IMR-90 (cell line): ENCODE data around the gene HSPA12A. TPM values are rescaled to one million over a fixed set of nuclear protein-coding genes. Genes with fewer than 3 reads are reported as not detected.

Source experiments
- ATAC-seq: fragments of 200-7000 bp; cut with Tn5 transposase; 2 replicates; pipeline ENCODE4 v1.9.1; 2020; ENCODE audit warnings: low read depth, mild to moderate bottlenecking, moderate library complexity
- BruUV-seq: library from RNA; stranded (reverse); fragments of 400-500 nt; replicated peaks from 2 replicates; lab custom pipeline; 2021; lab: Mats Ljungman, UMichigan
- CTCF ChIA-PET: fragments of 300-600 bp; formaldehyde crosslinking; extraction: SDS; loops from one replicate; lab custom pipeline; 2021; ENCODE audit warnings: antibody characterized with exemption; lab: Yijun Ruan, JAX
- POLR2A ChIA-PET: fragments of 300-600 bp; sonication (Branson Sonifier 250); formaldehyde crosslinking; loops from one replicate; lab custom pipeline; 2022; ENCODE audit warnings: antibody characterized with exemption; ENCODE audit not compliant: unreplicated experiment; lab: Charles Lee
- DNase-seq: peaks from one replicate; pipeline ENCODE4 v3.0.0; 2013
- H2AFZ ChIP-seq: replicated peaks from 2 replicates; pipeline ENCODE3; 2013; ENCODE audit warnings: low read length, mild to moderate bottlenecking; ENCODE audit not compliant: poor library complexity
- H2AK5ac ChIP-seq: 2 replicates; pipeline ENCODE4 v1.6.1; 2013; ENCODE audit warnings: low read depth, low read length, inconsistent platforms
- H2AK9ac ChIP-seq: replicated peaks from 2 replicates; pipeline ENCODE3; 2013; ENCODE audit warnings: mild to moderate bottlenecking, low read depth, low read length, moderate library complexity; ENCODE audit not compliant: poor library complexity
- H2BK120ac ChIP-seq: 2 replicates; pipeline ENCODE4 v1.6.1; 2013; ENCODE audit warnings: low read depth, low read length, inconsistent platforms
- H2BK15ac ChIP-seq: 3 replicates; pipeline ENCODE4 v1.6.1; 2013; ENCODE audit warnings: low read depth, low read length, inconsistent platforms
- H2BK20ac ChIP-seq: 2 replicates; pipeline ENCODE4 v1.6.1; 2013; ENCODE audit warnings: low read depth, mild to moderate bottlenecking, inconsistent platforms, low read length, moderate library complexity
- H2BK5ac ChIP-seq: 2 replicates; pipeline ENCODE4 v1.6.1; 2013; ENCODE audit warnings: mild to moderate bottlenecking, low read depth, low read length, inconsistent platforms; ENCODE audit not compliant: poor library complexity, severe bottlenecking
- H3K14ac ChIP-seq: replicated peaks from 2 replicates; pipeline ENCODE4 v1.6.1; 2013; ENCODE audit warnings: low read depth, low read length, inconsistent platforms
- H3K18ac ChIP-seq: 2 replicates; pipeline ENCODE4 v1.6.1; 2013; ENCODE audit warnings: low read depth, low read length, control low read depth
- H3K23ac ChIP-seq: 2 replicates; pipeline ENCODE4 v1.6.1; 2013; ENCODE audit warnings: low read depth, low read length, inconsistent platforms
- H3K27ac ChIP-seq: 2 replicates; pipeline ENCODE4 v1.5.1; 2013; ENCODE audit warnings: mild to moderate bottlenecking, control low read depth, low read length; ENCODE audit not compliant: insufficient read depth
- H3K27me3 ChIP-seq: 2 replicates; pipeline ENCODE4 v1.6.1; 2013; ENCODE audit warnings: low read length; ENCODE audit not compliant: control insufficient read depth, insufficient read depth
- H3K36me3 ChIP-seq: 2 replicates; pipeline ENCODE4 v1.6.1; 2013; ENCODE audit warnings: low read length, mixed read lengths; ENCODE audit not compliant: control insufficient read depth, insufficient read depth
- H3K4ac ChIP-seq: 2 replicates; pipeline ENCODE4 v1.6.1; 2013; ENCODE audit warnings: low read depth, low read length, inconsistent platforms
- H3K4me1 ChIP-seq: 2 replicates; pipeline ENCODE4 v1.6.1; 2013; ENCODE audit warnings: low read length, mixed read lengths; ENCODE audit not compliant: control insufficient read depth, insufficient read depth
- H3K4me2 ChIP-seq: 2 replicates; pipeline ENCODE4 v1.6.1; 2013; ENCODE audit warnings: low read depth, mild to moderate bottlenecking, control low read depth, low read length, moderate library complexity
- H3K4me3 ChIP-seq: 2 replicates; pipeline ENCODE4 v1.5.1; 2013; ENCODE audit warnings: low read depth, mild to moderate bottlenecking, control low read depth, low read length, moderate library complexity; ENCODE audit not compliant: insufficient read depth
- H3K56ac ChIP-seq: 2 replicates; pipeline ENCODE4 v1.6.1; 2013; ENCODE audit warnings: low read length, inconsistent platforms; ENCODE audit not compliant: insufficient read depth; ENCODE audit errors: extremely low read depth
- H3K79me1 ChIP-seq, 2 experiments: 2 replicates each; pipeline ENCODE4 v1.6.1; 2013; ENCODE audit warnings: low read length in 2 of 2, inconsistent platforms in 1 of 2, low read depth in 1 of 2
- H3K9ac ChIP-seq: 2 replicates; pipeline ENCODE4 v1.6.1; 2013; ENCODE audit warnings: low read depth, low read length, control low read depth
- H3K9me1 ChIP-seq: 2 replicates; pipeline ENCODE4 v1.6.1; 2013; ENCODE audit warnings: low read length, inconsistent platforms; ENCODE audit not compliant: insufficient read depth
- H3K9me3 ChIP-seq: 2 replicates; pipeline ENCODE4 v1.6.1; 2013; ENCODE audit warnings: low read length; ENCODE audit not compliant: control insufficient read depth, insufficient read depth
- H4K20me1 ChIP-seq: 2 replicates; pipeline ENCODE4 v1.6.1; 2013; ENCODE audit warnings: low read length, inconsistent platforms; ENCODE audit not compliant: insufficient read depth
- H4K5ac ChIP-seq: 2 replicates; pipeline ENCODE4 v1.6.1; 2013; ENCODE audit warnings: mild to moderate bottlenecking, low read depth, low read length, control low read depth
- H4K8ac ChIP-seq, 2 experiments: 2 replicates each; pipeline ENCODE4 v1.6.1; 2013; ENCODE audit warnings: low read depth in 2 of 2, low read length in 2 of 2, control low read depth in 1 of 2, inconsistent platforms in 1 of 2
- H4K91ac ChIP-seq: 2 replicates; pipeline ENCODE4 v1.6.1; 2013; ENCODE audit warnings: low read depth, low read length, inconsistent platforms; ENCODE audit not compliant: insufficient read depth
- BHLHE40 ChIP-seq: fragments of 150-350 bp; IDR thresholded peaks from 2 replicates; pipeline ENCODE4 v1.6.1; 2016; ENCODE audit warnings: mild to moderate bottlenecking, low read depth, low read length
- CEBPB ChIP-seq: IDR thresholded peaks from 2 replicates; pipeline ENCODE4 v1.6.1; 2012; ENCODE audit warnings: low read depth, low read length, improper control_type of control experiment
- CHD1 ChIP-seq: IDR thresholded peaks from 2 replicates; pipeline ENCODE4 v1.6.1; 2012; ENCODE audit warnings: low read depth, low read length, improper control_type of control experiment
- FOS ChIP-seq: fragments of 150-350 bp; IDR thresholded peaks from 2 replicates; pipeline ENCODE4 v1.6.1; 2016; ENCODE audit warnings: low read depth, low read length
- MAFK ChIP-seq: IDR thresholded peaks from 2 replicates; pipeline ENCODE4 v1.6.1; 2012; ENCODE audit warnings: low read depth, low read length, improper control_type of control experiment
- MAZ ChIP-seq: IDR thresholded peaks from 2 replicates; pipeline ENCODE4 v1.6.1; 2012; ENCODE audit warnings: low read depth, mild to moderate bottlenecking, low read length, improper control_type of control experiment, moderate library complexity, borderline replicate concordance
- MXI1 ChIP-seq: IDR thresholded peaks from 2 replicates; pipeline ENCODE4 v1.6.1; 2012; ENCODE audit warnings: low read depth, mild to moderate bottlenecking, low read length, moderate library complexity, borderline replicate concordance
- NFE2L2 ChIP-seq: fragments of 150-350 bp; IDR thresholded peaks from 2 replicates; pipeline ENCODE4 v1.6.1; 2016; ENCODE audit warnings: low read depth, mild to moderate bottlenecking, low read length
- POLR2A ChIP-seq: IDR thresholded peaks from 2 replicates; pipeline ENCODE4 v1.6.1; 2012; ENCODE audit warnings: mild to moderate bottlenecking, low read depth, low read length
- RAD21 ChIP-seq: IDR thresholded peaks from 2 replicates; pipeline ENCODE4 v1.6.1; 2012; ENCODE audit warnings: low read length, improper control_type of control experiment
- RCOR1 ChIP-seq: IDR thresholded peaks from 2 replicates; pipeline ENCODE4 v1.6.1; 2012; ENCODE audit warnings: mild to moderate bottlenecking, low read length, improper control_type of control experiment; ENCODE audit not compliant: insufficient replicate concordance
- RFX5 ChIP-seq: IDR thresholded peaks from 2 replicates; pipeline ENCODE4 v1.8.0; 2012; ENCODE audit warnings: low read depth, mild to moderate bottlenecking, low read length, moderate library complexity
- SMC3 ChIP-seq: fragments of 150-350 bp; IDR thresholded peaks from 2 replicates; pipeline ENCODE4 v1.6.1; 2016; ENCODE audit warnings: low read depth, mild to moderate bottlenecking, antibody characterized with exemption, low read length, moderate library complexity
- WGBS, 2 experiments: methylation state at CpG; one replicate each; pipeline versions ENCODE4 v1.1.5 to v1.1.7; 2013; ENCODE audit warnings: missing lambda C conversion rate in 2 of 2; ENCODE audit not compliant: insufficient read length in 1 of 2; ENCODE audit errors: extremely low coverage in 2 of 2; 5-methylcytosine and 5-hydroxymethylcytosine counted together
- dilution Hi-C: fragments of 300-500 bp; cut with HindIII; formaldehyde crosslinking; loops from one replicate; pipeline ENCODE4 v1.14.3; 2018; ENCODE audit warnings: low sequenced_read_pairs; ENCODE audit not compliant: unreplicated experiment
- in situ Hi-C: fragments of 300-500 bp; cut with MboI; formaldehyde crosslinking; loops from 3 replicates; pipeline ENCODE4 v1.14.3; 2019; ENCODE audit warnings: low sequenced_read_pairs, inconsistent platforms, mixed read lengths
- intact Hi-C: fragments of 100-400 bp; cut with micrococcal nuclease; formaldehyde crosslinking; loops from 2 replicates; pipeline ENCODE4 v1.10.0; 2022
- polyA plus RNA-seq, 3 experiments: library from polyadenylated mRNA; depleted of rRNA; stranded (reverse); fragments of >200 nt; gene quantifications; 2 replicates each; pipeline ENCODE4 v1.2.3, GENCODE V29; 2012; ENCODE audit warnings: low replicate concordance in 1 of 3
- total RNA-seq: library from RNA; depleted of rRNA; stranded (reverse); fragments of >200 nt; gene quantifications from 2 replicates; pipeline ENCODE4 v1.2.3, GENCODE V29; 2012
- TF ChIP-seq, protein P1 (sequence below): conservative IDR thresholded peaks from 2 replicates; pipeline ENCODE4 v1.5.1; 2012; ENCODE audit warnings: mild to moderate bottlenecking, low read depth, low read length, improper control_type of control experiment
- TF ChIP-seq, protein P2 (sequence below): fragments of 150-350 bp; IDR thresholded peaks from 2 replicates; pipeline ENCODE4 v1.6.1; 2016; ENCODE audit warnings: low read depth, mild to moderate bottlenecking, low read length, moderate library complexity, borderline replicate concordance
- TF ChIP-seq, protein P3 (sequence below): fragments of 150-350 bp; IDR thresholded peaks from 2 replicates; pipeline ENCODE4 v1.6.1; 2017; ENCODE audit warnings: mild to moderate bottlenecking, antibody characterized with exemption, low read length, low read depth

The HSPA12A gene
- total and polyA plus RNA-seq, 2 of the 4 experiments (the other 2 are of a cell fraction): 16.1 to 16.7 TPM

DNA sequence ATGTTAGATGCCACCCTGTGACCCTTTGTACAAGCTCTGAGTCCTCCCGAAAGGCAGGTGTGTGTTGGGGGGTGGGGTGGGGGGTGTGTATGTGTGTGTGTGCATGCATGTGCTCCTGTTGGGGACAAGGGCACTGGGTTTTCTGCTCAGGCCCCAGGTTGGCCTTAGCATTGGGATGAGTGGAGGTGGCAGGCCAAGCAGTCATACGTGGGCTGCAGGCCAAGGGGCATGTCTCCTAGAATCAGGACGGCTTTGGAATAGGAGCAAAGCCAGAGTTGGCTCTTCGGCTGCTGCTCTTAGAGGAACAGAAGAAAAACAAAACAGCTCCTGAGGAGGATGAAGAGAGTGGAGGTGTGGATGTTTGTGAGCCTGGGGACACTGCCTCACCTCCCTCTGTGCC lies 26.0 kb downstream of the HSPA12A start:
- no peak for TF ChIP-seq RAD21
- no peak for TF ChIP-seq MXI1
- TF ChIP-seq SMC3: no peak
- no peak for TF ChIP-seq RCOR1
- TF ChIP-seq, protein P1, sequence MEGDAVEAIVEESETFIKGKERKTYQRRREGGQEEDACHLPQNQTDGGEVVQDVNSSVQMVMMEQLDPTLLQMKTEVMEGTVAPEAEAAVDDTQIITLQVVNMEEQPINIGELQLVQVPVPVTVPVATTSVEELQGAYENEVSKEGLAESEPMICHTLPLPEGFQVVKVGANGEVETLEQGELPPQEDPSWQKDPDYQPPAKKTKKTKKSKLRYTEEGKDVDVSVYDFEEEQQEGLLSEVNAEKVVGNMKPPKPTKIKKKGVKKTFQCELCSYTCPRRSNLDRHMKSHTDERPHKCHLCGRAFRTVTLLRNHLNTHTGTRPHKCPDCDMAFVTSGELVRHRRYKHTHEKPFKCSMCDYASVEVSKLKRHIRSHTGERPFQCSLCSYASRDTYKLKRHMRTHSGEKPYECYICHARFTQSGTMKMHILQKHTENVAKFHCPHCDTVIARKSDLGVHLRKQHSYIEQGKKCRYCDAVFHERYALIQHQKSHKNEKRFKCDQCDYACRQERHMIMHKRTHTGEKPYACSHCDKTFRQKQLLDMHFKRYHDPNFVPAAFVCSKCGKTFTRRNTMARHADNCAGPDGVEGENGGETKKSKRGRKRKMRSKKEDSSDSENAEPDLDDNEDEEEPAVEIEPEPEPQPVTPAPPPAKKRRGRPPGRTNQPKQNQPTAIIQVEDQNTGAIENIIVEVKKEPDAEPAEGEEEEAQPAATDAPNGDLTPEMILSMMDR: no peak
- no peak for TF ChIP-seq NFE2L2
- TF ChIP-seq RFX5: no peak
- TF ChIP-seq, protein P2, sequence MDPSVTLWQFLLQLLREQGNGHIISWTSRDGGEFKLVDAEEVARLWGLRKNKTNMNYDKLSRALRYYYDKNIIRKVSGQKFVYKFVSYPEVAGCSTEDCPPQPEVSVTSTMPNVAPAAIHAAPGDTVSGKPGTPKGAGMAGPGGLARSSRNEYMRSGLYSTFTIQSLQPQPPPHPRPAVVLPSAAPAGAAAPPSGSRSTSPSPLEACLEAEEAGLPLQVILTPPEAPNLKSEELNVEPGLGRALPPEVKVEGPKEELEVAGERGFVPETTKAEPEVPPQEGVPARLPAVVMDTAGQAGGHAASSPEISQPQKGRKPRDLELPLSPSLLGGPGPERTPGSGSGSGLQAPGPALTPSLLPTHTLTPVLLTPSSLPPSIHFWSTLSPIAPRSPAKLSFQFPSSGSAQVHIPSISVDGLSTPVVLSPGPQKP: no peak
- TF ChIP-seq, protein P3, sequence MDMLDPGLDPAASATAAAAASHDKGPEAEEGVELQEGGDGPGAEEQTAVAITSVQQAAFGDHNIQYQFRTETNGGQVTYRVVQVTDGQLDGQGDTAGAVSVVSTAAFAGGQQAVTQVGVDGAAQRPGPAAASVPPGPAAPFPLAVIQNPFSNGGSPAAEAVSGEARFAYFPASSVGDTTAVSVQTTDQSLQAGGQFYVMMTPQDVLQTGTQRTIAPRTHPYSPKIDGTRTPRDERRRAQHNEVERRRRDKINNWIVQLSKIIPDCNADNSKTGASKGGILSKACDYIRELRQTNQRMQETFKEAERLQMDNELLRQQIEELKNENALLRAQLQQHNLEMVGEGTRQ: no peak
- no peak for TF ChIP-seq POLR2A
- no peak for TF ChIP-seq MAZ
- TF ChIP-seq MAFK: no peak
- TF ChIP-seq FOS: no peak
- TF ChIP-seq CHD1: no peak
- TF ChIP-seq CEBPB: no peak
- no peak for TF ChIP-seq BHLHE40
- Histone ChIP-seq H4K91ac (no peak overlapping the region), H2BK120ac (no peak overlapping the region), H3K79me1 (peaks cover 27 to 32% of the 10 kb centered on the region in 2 experiments), H3K18ac (no peak overlapping the region; the same call in 1 of the 2 replicates), H4K5ac (no peak overlapping the region), H2AK5ac (no peak overlapping the region), H3K4me3 (no peak overlapping the region), H3K23ac (no peak overlapping the region), H3K9me1 (peaks cover 3% of the 10 kb centered on the region; the same call in 1 of the 2 replicates), H3K4me2 (no peak overlapping the region; the same call in 1 of the 2 replicates), H2AFZ (no peak overlapping the region), H2BK20ac (no peak overlapping the region), H3K4ac (no peak overlapping the region), H3K14ac (no peak overlapping the region), H3K9me3 (no peaks in the 10 kb centered on the region), H3K56ac (no peak overlapping the region), H3K36me3 (no peaks in the 10 kb centered on the region), H2AK9ac (no peak overlapping the region), H2BK5ac (no peak overlapping the region), H3K27me3 (no peaks in the 10 kb centered on the region), H3K27ac (no peak overlapping the region), H3K4me1 (peaks cover 15% of the 10 kb centered on the region), H2BK15ac (no peak overlapping the region), H3K9ac (no peak overlapping the region), H4K8ac (no peak overlapping the region), H4K20me1 (peaks cover 4% of the 10 kb centered on the region; the same call in 1 of the 2 replicates)
- DNase-seq (no peak), ATAC-seq (peak; percentile 19; the same call in 1 of the 2 replicates)
- no TSS peak for BruUV-seq
- CTCF ChIA-PET: no interaction called here
- WGBS, 2 experiments: no CpG with 5 or more reads among the region's 4 CpGs
- dilution Hi-C loops (no loop called here), intact Hi-C loops (no loop called here), in situ Hi-C loops (no loop called here)
- POLR2A ChIA-PET: interaction anchor here (1.1 kb wide), 1 partner anchor 26 kb away, joined by 5 read pairs; no protein-coding TSS in a partner anchor
